ENCODE measurements around the gene HARBI1. TPM values are rescaled to one million over a fixed set of nuclear protein-coding genes. Genes with fewer than 3 reads are reported as not detected.
"Not testable (repeated sequence)": the region's sequence is repeated elsewhere in the genome, so short reads cannot be mapped to it uniquely, and the experiment has no call there.

Gene HARBI1
- polyA plus RNA-seq, 1 donor from 2014 or later, result 9.5 TPM

GRCh38 chr11:46588131-46588530 is 28.9 kb downstream of the HARBI1 start:
- no peaks in the 10 kb centered on the region for H3K27me3 ChIP-seq (ENCODE audit: insufficient read depth, low read depth, low read length)
- H3K4me2 ChIP-seq (ENCODE audit: low read length), result no peak overlapping the region
- no peak overlapping the region for H3K9ac ChIP-seq (ENCODE audit: low read length)
- H4K20me1 ChIP-seq (ENCODE audit: insufficient read depth), result no peaks in the 10 kb centered on the region
- H3K79me2 ChIP-seq (replicated peaks; ENCODE audit: insufficient read depth, low read length), result peaks cover 65% of the 10 kb centered on the region
- no peaks in the 10 kb centered on the region for H3F3A ChIP-seq (ENCODE audit: insufficient read depth, low read length, poor library complexity, severe bottlenecking)
- no peaks in the 10 kb centered on the region for H3K9me3 ChIP-seq (ENCODE audit: low read length)
- H3K27ac ChIP-seq (ENCODE audit: low read length), result no peak overlapping the region
- no peak overlapping the region for H2AFZ ChIP-seq (ENCODE audit: low read depth, low read length)
- no peaks in the 10 kb centered on the region for H3K9me2 ChIP-seq (ENCODE audit: insufficient read depth, low read length)
- no peaks in the 10 kb centered on the region for H3K36me3 ChIP-seq (ENCODE audit: insufficient read depth, low read length)
- H3K4me3 ChIP-seq (ENCODE audit: low read length), result no peak overlapping the region
- TF ChIP-seq CTCF (IDR thresholded peaks at IDR 0.05; ENCODE audit: poor library complexity, severe bottlenecking), result no peak
- TF ChIP-seq SMC3 (conservative IDR thresholded peaks at IDR 0.05; ENCODE audit: poor library complexity), result no peak
- TF ChIP-seq REST (IDR thresholded peaks at IDR 0.05; ENCODE audit: borderline replicate concordance), result no peak
- TF ChIP-seq RAD21 (conservative IDR thresholded peaks at IDR 0.05), result no peak

- H3K4me3 ChIP-seq (ENCODE audit: low read length); H2AFZ ChIP-seq (ENCODE audit: low read depth, low read length); H3F3A ChIP-seq (ENCODE audit: insufficient read depth, low read length, poor library complexity, severe bottlenecking); H3K9ac ChIP-seq (ENCODE audit: low read length); H4K20me1 ChIP-seq (ENCODE audit: insufficient read depth); H3K27me3 ChIP-seq (ENCODE audit: insufficient read depth, low read depth, low read length); H3K36me3 ChIP-seq (ENCODE audit: insufficient read depth, low read length); H3K9me2 ChIP-seq (ENCODE audit: insufficient read depth, low read length); H3K4me2 ChIP-seq (ENCODE audit: low read length); H3K27ac ChIP-seq (ENCODE audit: low read length); H3K9me3 ChIP-seq (ENCODE audit: low read length): not testable (repeated sequence)
- peaks cover 42% of the 10 kb centered on the region for H3K79me2 ChIP-seq (replicated peaks; ENCODE audit: insufficient read depth, low read length)
Observed at GRCh38 chr11:46583513-46583912, 33.5 kb downstream of the HARBI1 start.

- no peak overlapping the region for H3K9ac ChIP-seq (ENCODE audit: low read length)
- no peak overlapping the region for H3K4me3 ChIP-seq (ENCODE audit: low read length)
- TF ChIP-seq EP300 (conservative IDR thresholded peaks at IDR 0.05; ENCODE audit: poor library complexity, severe bottlenecking) (no peak), TAF1 (IDR thresholded peaks at IDR 0.05; ENCODE audit: low read depth) (no peak), SMC3 (conservative IDR thresholded peaks at IDR 0.05; ENCODE audit: poor library complexity) (no peak), MXI1 (conservative IDR thresholded peaks at IDR 0.05; ENCODE audit: poor library complexity, severe bottlenecking) (no peak), REST (IDR thresholded peaks at IDR 0.05; ENCODE audit: borderline replicate concordance) (no peak), RAD21 (conservative IDR thresholded peaks at IDR 0.05) (no peak), POLR2AphosphoS5 (IDR thresholded peaks at IDR 0.05) (no peak), CTCF (IDR thresholded peaks at IDR 0.05; ENCODE audit: poor library complexity, severe bottlenecking) (no peak), EZH2 (IDR thresholded peaks at IDR 0.05; ENCODE audit: borderline replicate concordance, insufficient read depth, low read length, poor library complexity, severe bottlenecking) (no peak)
- H2AFZ ChIP-seq (ENCODE audit: low read depth, low read length), result no peak overlapping the region
- no peaks in the 10 kb centered on the region for H4K20me1 ChIP-seq (ENCODE audit: insufficient read depth)
- no peaks in the 10 kb centered on the region for H3F3A ChIP-seq (ENCODE audit: insufficient read depth, low read length, poor library complexity, severe bottlenecking)
- H3K27ac ChIP-seq (ENCODE audit: low read length), result no peak overlapping the region
- peaks cover 39% of the 10 kb centered on the region for H3K79me2 ChIP-seq (replicated peaks; ENCODE audit: insufficient read depth, low read length)
- no peak overlapping the region for H3K4me2 ChIP-seq (ENCODE audit: low read length)
- H3K36me3 ChIP-seq (ENCODE audit: insufficient read depth, low read length), result no peaks in the 10 kb centered on the region
- no peaks in the 10 kb centered on the region for H3K9me3 ChIP-seq (ENCODE audit: low read length)
- no peaks in the 10 kb centered on the region for H3K27me3 ChIP-seq (ENCODE audit: insufficient read depth, low read depth, low read length)
- no peaks in the 10 kb centered on the region for H3K9me2 ChIP-seq (ENCODE audit: insufficient read depth, low read length)
Observed at GRCh38 chr11:46582588-46582987, 34.4 kb downstream of the HARBI1 start.
